Measurements from ENCODE around the gene SLC35G6.

- TF ChIP-seq CTCF (IDR thresholded peaks at IDR 0.05): no peak
- TF ChIP-seq POLR2AphosphoS5 (IDR thresholded peaks at IDR 0.05; ENCODE audit: low read depth, low read length): no peak
- no peak for TF ChIP-seq TCF7L2 (IDR thresholded peaks at IDR 0.05; ENCODE audit: low read depth, low read length)
- no peak for TF ChIP-seq REST (IDR thresholded peaks at IDR 0.05; ENCODE audit: insufficient read depth in 1 of 2, low read depth in 2 of 2, low read length in 1 of 2)
- TF ChIP-seq SIN3A (IDR thresholded peaks at IDR 0.05; ENCODE audit: borderline replicate concordance, insufficient read depth, low read depth, low read length): no peak
Measured at GRCh38 chr17:7502171-7502847, 21.1 kb downstream of the SLC35G6 start.
